Endodermal cell (in vitro differentiated cells): ENCODE data around the gene EZR. TPM values are rescaled to one million over a fixed set of nuclear protein-coding genes. Genes with fewer than 3 reads are reported as not detected.
A peak's percentile ranks its signal among the peaks of the same experiment; 100 is the strongest.

Experiments used
- DNase-seq: peaks from one replicate; pipeline ENCODE4 v3.0.0-alpha.2; 2017
- H3K27ac ChIP-seq: 2 replicates; pipeline ENCODE4 v1.5.1; 2013; ENCODE audit warnings: mild to moderate bottlenecking, low read depth, low read length, moderate library complexity
- H3K27me3 ChIP-seq: 2 replicates; pipeline ENCODE4 v1.6.1; 2013; ENCODE audit warnings: mild to moderate bottlenecking, low read length, moderate library complexity; ENCODE audit not compliant: insufficient read depth, control insufficient read depth, poor library complexity, severe bottlenecking
- H3K36me3 ChIP-seq: 2 replicates; pipeline ENCODE4 v1.7.0; 2013; ENCODE audit warnings: mild to moderate bottlenecking, low read length, moderate library complexity; ENCODE audit not compliant: control insufficient read depth, insufficient read depth
- H3K4me1 ChIP-seq: one replicate; pipeline ENCODE4 v1.7.0; 2013; ENCODE audit warnings: low read length; ENCODE audit not compliant: control insufficient read depth, insufficient read depth
- H3K4me3 ChIP-seq: 2 replicates; pipeline ENCODE4 v1.5.1; 2013; ENCODE audit warnings: mild to moderate bottlenecking, low read length, moderate library complexity
- H3K9ac ChIP-seq: 2 replicates; pipeline ENCODE4 v1.6.1; 2013; ENCODE audit warnings: mild to moderate bottlenecking, low read length, moderate library complexity; ENCODE audit not compliant: poor library complexity, severe bottlenecking; ENCODE audit errors: extremely low read depth
- H3K9me3 ChIP-seq: 2 replicates; pipeline ENCODE4 v1.6.1; 2013; ENCODE audit warnings: mild to moderate bottlenecking, low read length, moderate library complexity; ENCODE audit not compliant: control insufficient read depth
- H3K27ac Mint-ChIP-seq: 2 replicates; pipeline ENCODE4 v1.8.0; 2020; ENCODE audit warnings: mixed read lengths
- H3K27me3 Mint-ChIP-seq: 2 replicates; pipeline ENCODE4 v1.8.0; 2021; ENCODE audit warnings: mild to moderate bottlenecking, mixed read lengths; ENCODE audit not compliant: insufficient read depth
- H3K36me3 Mint-ChIP-seq: 2 replicates; pipeline ENCODE4 v1.8.0; 2020; ENCODE audit warnings: low read depth, mixed read lengths
- H3K4me1 Mint-ChIP-seq: 2 replicates; pipeline ENCODE4 v1.8.0; 2020; ENCODE audit warnings: mixed read lengths
- H3K4me3 Mint-ChIP-seq: 2 replicates; pipeline ENCODE4 v1.8.0; 2020; ENCODE audit warnings: mild to moderate bottlenecking, moderate library complexity, mixed read lengths
- H3K9me3 Mint-ChIP-seq: 2 replicates; pipeline ENCODE4 v1.8.0; 2020; ENCODE audit warnings: mild to moderate bottlenecking, mixed read lengths
- WGBS, 2 experiments: methylation state at CpG; one replicate each; pipeline versions ENCODE4 v1.1.5 to v1.1.7; 2013; ENCODE audit warnings: missing lambda C conversion rate in 2 of 2, mixed read lengths in 1 of 2; ENCODE audit not compliant: insufficient coverage in 1 of 2, insufficient read length in 1 of 2; 5-methylcytosine and 5-hydroxymethylcytosine counted together
- total RNA-seq, 2 donors: library from RNA; stranded (reverse); fragmentation: NEBNext Ultra II Directional in 1 of 2; extraction: Animal tissue kit (Norgen Biotek cat#: 25700) in 1 of 2; gene quantifications; 2 replicates in 1 of 2; 3 replicates in 1 of 2; pipeline ENCODE4 v1.2.1, GENCODE V29; 2021
- TF ChIP-seq, protein P1 (sequence below): fragments of 200-600 bp; sonication (generic); conservative IDR thresholded peaks from 2 replicates; pipeline ENCODE4 v1.5.0; 2021; ENCODE audit warnings: antibody characterized with exemption, mild to moderate bottlenecking

EZR gene
- total RNA-seq, 2 donors from 2014 or later, result 145 to 209 TPM

DNA sequence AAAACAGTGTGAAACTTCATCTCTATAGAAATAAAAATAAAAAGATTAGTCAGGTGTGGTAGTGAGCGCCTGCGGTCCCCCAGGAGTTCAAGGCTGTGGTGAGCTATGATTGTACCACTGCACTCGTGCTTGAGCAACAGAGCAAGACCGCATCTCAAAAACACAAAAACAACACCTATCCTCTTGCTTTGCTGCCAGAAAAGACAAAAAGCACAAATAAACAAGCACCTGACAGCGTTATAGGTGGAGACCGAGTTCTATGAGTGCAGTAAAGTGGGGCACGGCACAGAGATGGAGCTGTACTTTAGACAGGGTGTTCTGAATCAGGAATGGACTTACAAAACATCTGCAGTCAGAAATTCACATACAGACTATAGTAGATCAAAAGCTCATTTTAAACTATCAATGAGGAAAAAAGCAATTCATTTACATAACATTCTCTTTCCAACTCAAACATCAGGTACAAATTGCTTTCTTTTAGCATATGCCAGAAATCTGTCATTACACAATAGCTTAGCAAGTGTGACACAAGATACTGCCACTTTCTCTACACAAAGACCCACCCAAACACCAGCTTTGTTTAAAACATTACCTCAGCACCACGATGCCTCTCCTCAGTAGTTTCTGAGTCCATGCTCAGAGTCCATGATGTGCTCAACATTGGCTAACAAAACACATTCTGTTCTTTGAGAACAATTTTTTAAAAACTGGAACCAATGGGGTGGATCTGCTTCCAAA is 10.1 kb downstream of the EZR start:
- Mint-ChIP-seq H3K27ac (peak overlapping the region; percentile 44), H3K4me3 (no peak overlapping the region), H3K4me1 (peaks cover 91% of the 10 kb centered on the region), H3K36me3 (peaks cover 72% of the 10 kb centered on the region), H3K9me3 (no peaks in the 10 kb centered on the region), H3K27me3 (no peaks in the 10 kb centered on the region)
- Histone ChIP-seq H3K36me3 (peaks cover 84% of the 10 kb centered on the region), H3K27me3 (no peaks in the 10 kb centered on the region), H3K4me3 (no peak overlapping the region), H3K27ac (no peak overlapping the region), H3K9me3 (no peaks in the 10 kb centered on the region), H3K9ac (no peak overlapping the region), H3K4me1 (peaks cover 23% of the 10 kb centered on the region)
- TF ChIP-seq, protein P1, sequence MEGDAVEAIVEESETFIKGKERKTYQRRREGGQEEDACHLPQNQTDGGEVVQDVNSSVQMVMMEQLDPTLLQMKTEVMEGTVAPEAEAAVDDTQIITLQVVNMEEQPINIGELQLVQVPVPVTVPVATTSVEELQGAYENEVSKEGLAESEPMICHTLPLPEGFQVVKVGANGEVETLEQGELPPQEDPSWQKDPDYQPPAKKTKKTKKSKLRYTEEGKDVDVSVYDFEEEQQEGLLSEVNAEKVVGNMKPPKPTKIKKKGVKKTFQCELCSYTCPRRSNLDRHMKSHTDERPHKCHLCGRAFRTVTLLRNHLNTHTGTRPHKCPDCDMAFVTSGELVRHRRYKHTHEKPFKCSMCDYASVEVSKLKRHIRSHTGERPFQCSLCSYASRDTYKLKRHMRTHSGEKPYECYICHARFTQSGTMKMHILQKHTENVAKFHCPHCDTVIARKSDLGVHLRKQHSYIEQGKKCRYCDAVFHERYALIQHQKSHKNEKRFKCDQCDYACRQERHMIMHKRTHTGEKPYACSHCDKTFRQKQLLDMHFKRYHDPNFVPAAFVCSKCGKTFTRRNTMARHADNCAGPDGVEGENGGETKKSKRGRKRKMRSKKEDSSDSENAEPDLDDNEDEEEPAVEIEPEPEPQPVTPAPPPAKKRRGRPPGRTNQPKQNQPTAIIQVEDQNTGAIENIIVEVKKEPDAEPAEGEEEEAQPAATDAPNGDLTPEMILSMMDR, result no peak
- WGBS, 2 experiments, result 92 to 95% methylated on average over 4 to 8 of the region's 8 CpGs
- peak; percentile 48 for DNase-seq

DNA sequence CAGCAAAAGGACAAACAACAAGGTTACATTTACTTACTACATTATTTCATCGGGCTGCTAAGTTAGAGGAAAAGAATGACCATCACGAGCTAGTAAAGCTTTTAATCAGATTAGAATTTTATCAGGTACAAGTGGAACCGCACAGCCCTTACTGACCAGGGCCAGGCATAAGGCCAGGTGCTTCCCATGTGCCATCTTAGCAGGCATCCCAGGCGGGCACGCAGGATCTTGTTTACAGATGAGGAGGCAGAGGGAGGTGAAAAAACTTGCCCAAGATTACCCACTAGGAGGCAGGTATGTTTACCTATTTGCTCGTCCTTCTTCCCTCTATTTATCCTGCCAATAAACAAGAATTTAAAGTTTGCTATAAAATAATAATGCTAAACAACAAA is 10.7 kb downstream of the EZR start:
- TF ChIP-seq, protein P1, result peak; percentile 48
- H3K4me3 Mint-ChIP-seq, result peak overlapping the region; percentile 19
- DNase-seq, result peak; percentile 54
- H3K36me3 Mint-ChIP-seq, result peaks cover 68% of the 10 kb centered on the region
- Histone ChIP-seq H3K9me3 (no peaks in the 10 kb centered on the region), H3K27me3 (no peaks in the 10 kb centered on the region), H3K9ac (no peak overlapping the region), H3K36me3 (peaks cover 83% of the 10 kb centered on the region), H3K4me1 (peaks cover 23% of the 10 kb centered on the region), H3K4me3 (no peak overlapping the region), H3K27ac (no peak overlapping the region)
- no peaks in the 10 kb centered on the region for H3K27me3 Mint-ChIP-seq
- 93 to 94% methylated on average over 2 to 6 of the region's 6 CpGs for WGBS, 2 experiments
- no peaks in the 10 kb centered on the region for H3K9me3 Mint-ChIP-seq
- peak overlapping the region; percentile 20 for H3K27ac Mint-ChIP-seq
- peaks cover 92% of the 10 kb centered on the region for H3K4me1 Mint-ChIP-seq

DNA sequence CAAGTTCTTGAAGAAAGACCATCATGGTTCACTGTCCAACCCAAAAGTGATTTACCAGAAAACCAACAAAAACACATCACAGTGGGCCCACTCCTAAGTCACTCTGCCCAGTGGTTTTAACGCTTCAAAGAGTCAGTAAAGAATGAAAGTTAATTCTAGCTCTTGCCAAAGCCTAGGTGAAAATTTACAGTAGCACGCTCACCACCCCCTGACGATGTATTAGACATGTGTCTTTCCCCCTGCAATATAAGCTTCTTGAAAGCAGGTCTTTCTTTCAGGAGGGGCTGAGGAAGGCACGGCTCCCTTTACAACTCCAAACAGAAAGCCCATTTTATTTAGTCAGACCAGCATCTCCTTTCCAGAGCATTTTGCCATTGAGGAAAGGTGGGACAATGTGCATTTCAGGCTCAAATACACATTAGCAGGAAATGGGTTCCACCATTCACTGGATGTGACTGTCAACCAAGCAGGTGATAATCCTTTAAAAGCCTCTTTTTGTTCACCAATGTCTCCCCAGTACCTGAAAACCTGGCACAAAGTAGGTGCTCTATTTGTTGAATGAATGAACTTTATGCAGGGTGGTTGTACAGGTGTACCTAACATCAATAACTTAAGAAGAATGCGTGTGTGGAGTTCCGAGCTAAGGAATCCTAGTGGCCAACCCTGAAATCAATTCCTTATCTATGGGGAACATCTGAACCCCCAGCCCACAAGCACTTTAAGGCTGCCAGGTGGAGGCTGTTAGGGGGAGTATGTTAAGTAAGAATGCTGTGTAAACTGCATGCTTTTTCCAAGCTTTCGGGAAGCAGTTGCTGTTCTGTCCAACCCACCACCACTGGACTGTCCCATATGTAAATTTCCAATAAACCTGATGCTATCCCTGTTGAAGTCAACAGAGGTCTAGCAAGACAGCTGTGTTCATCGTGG is 11.4 kb downstream of the EZR start:
- TF ChIP-seq, protein P1, result peak; percentile 12
- Histone ChIP-seq H3K4me3 (no peak overlapping the region), H3K9ac (no peak overlapping the region), H3K27me3 (no peaks in the 10 kb centered on the region), H3K27ac (no peak overlapping the region), H3K9me3 (no peaks in the 10 kb centered on the region), H3K4me1 (peaks cover 23% of the 10 kb centered on the region), H3K36me3 (peaks cover 76% of the 10 kb centered on the region)
- Mint-ChIP-seq H3K4me3 (peak overlapping the region; percentile 19), H3K36me3 (peaks cover 63% of the 10 kb centered on the region), H3K4me1 (peaks cover 87% of the 10 kb centered on the region), H3K27ac (peak overlapping the region; percentile 81), H3K27me3 (no peaks in the 10 kb centered on the region), H3K9me3 (no peaks in the 10 kb centered on the region)
- peak; percentile 50 for DNase-seq
- WGBS, 2 experiments, result 70% methylated on average over 5 to 8 of the region's 8 CpGs
